GM10266 (cell line): ENCODE results near the gene PDILT.
A peak's percentile ranks its signal among the peaks of the same experiment; 100 is the strongest.

Experiments used
- DNase-seq: peaks from one replicate; pipeline ENCODE4 v3.0.0; 2012; ENCODE audit errors: extremely low spot score
- TF ChIP-seq, protein P1 (sequence below): IDR thresholded peaks from 2 replicates; pipeline ENCODE4 v1.5.1; 2012; ENCODE audit warnings: mild to moderate bottlenecking, low read depth; ENCODE audit not compliant: control insufficient read depth, insufficient read depth; ENCODE audit errors: missing control alignments

PDILT gene

DNA sequence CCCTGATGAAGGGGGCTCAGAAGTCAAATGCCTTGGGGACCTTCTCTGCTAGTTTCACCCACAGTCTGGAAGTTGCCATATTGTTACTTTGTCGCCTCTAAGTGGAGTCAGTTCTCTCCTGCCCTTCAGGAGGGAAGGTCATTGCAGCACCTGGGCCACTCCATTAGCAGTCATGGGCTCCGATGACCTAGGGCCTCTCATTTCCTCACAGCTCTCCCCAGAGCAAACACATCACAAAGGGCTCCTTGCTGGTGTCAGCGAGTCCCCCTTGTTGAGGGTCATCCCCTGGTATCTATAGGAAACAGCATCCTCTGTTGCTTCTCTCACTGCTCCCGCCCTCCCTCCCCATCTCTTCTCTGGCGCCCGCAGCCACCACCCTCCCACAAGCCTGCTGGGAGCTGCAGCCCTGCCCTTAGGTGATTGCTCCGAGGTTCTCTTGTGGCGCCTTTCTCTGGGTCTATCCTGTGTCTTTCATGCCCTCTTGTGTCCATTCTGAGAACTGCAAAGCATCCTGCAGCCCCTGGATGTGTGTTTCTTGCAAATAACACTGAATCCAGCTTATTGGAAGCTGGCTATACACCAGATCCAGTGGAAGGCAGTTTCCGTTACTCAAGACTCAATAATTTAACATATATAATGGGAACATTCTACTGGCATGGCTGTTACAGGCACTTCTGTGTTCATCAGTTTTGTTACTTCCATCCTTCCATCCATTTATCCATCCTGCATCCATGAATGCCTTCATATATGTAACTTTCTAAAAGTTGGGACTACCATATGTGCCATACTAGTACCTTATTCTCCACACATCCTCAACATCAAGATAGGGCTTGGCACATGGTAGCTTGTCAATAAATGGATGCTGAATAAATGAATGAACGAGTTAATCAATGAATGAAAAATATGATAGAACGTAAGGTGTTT lies 21.2 kb downstream of the PDILT start:
- TF ChIP-seq, protein P1, sequence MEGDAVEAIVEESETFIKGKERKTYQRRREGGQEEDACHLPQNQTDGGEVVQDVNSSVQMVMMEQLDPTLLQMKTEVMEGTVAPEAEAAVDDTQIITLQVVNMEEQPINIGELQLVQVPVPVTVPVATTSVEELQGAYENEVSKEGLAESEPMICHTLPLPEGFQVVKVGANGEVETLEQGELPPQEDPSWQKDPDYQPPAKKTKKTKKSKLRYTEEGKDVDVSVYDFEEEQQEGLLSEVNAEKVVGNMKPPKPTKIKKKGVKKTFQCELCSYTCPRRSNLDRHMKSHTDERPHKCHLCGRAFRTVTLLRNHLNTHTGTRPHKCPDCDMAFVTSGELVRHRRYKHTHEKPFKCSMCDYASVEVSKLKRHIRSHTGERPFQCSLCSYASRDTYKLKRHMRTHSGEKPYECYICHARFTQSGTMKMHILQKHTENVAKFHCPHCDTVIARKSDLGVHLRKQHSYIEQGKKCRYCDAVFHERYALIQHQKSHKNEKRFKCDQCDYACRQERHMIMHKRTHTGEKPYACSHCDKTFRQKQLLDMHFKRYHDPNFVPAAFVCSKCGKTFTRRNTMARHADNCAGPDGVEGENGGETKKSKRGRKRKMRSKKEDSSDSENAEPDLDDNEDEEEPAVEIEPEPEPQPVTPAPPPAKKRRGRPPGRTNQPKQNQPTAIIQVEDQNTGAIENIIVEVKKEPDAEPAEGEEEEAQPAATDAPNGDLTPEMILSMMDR = peak; percentile 81
- peak; percentile 53 for DNase-seq

DNA sequence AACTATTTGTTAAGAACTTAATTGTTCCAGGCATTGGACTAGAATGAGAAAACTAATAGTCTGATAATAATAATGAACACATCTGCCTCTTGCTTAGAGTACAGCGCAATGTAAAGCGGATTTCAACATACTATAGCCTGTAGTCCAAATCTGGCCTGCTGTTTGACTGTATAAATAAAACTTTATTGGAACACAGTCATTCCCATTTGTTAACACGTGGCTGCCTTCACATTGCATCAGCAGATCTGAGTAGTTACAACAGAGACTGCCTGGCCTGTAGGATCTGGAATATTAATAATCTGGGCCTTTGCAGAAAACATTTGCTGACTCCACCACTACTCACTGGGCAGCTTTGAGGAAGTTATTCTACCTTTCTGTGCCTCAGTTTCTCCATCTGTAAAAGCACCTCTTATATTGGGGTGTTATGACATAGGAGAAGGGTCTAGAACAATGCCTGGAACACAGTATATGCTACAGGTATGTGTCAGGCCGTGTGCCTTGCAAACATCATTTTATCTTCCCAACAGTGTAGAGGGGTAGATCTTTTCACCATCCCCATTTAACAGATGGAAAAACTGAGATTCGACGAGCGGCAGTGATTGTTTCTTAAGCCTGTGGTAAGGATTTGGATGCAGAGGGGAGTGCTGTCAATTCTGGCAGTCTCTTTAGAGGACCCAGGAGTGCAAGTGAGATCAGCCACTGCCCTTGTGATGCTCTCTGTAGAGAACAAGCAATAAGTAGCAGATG lies 22.2 kb downstream of the PDILT start:
- no peak for DNase-seq
- TF ChIP-seq, protein P1 = no peak

DNA sequence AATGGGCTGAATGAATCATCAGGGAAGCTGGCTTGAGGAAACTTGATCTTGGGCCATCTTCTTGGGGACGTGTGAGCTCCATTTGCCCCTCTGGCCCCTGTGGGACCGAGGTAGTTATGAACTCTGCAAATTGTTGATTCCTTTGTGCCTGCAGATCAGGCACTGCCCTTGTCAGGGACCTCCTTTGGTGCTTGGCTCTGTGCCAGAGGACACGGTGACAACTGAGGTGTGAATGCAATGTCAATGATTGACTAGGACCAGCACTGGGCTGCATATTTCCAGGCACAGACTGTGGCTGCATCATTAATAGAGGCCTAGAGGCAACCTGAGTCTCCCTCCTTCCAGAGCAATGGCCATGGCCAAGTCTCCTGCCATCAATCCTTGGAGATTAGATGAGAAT lies 23.8 kb downstream of the PDILT start:
- DNase-seq = no peak
- TF ChIP-seq, protein P1 = no peak

DNA sequence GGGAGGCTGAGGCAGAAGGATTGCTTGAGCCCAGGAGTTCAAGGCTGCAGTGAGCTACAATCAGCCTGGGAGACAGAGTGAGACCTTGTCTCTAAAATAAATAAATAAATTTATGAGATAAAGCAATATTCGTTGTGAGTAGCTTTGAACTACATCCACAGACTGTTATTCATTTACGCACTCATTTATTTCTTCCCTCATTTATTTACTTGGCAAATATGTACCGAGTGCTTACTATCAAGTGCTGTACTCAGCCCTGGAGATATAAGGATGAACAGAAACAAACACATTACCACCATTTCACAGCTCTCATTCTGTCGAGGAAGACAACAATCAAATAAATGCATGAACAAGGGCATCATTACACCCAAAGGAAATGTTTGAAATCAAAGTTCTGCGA lies 27.4 kb downstream of the PDILT start:
- TF ChIP-seq, protein P1 = no peak
- DNase-seq = no peak

DNA sequence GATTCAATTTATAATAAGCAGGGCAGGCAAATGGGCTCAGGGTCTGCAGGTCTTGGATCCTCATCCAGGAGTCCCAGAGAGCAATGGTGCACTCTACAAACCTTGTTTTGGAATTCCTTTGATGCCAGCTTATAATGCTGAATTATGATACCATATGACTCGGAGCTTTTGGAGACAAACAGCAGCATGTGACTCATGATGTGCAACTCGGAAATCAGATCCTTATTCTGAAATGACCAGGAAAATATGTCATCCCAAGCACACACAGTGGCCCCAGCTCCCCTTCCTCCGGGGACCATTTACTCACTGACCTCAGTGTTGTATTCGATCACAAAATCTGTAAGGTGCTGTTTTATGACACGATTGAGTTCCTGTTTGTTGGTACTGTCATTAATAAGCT lies 31.8 kb downstream of the PDILT start:
- TF ChIP-seq, protein P1 = no peak
- no peak for DNase-seq

DNA sequence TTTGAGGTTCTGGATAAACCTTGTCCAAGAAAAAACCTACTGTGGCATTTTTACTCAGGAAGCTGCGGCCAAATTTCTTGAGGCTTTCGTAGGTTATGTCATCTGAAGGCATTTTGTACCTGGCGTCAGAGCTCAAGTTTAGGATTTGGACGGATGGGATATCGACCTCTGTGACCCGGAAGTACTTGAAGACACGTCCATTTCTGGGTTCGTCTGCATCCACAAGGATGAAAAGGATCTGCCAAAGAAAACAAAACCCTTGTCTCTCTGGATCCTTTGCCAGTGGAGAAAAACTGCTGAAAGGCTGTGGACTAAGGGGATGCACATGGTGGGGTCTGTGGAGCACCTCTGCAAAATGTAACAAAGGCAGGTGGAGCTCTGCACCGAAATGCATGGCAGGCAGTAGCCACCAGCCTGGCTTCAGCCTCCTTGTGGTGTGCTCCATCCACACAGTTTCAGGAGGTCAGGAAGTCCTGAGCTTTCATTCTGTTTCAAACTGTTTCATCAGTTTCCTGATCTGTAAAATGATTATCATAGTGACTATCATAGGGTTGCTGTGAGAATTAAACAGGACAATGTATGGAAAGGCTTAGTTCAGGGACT lies 35.0 kb downstream of the PDILT start:
- no peak for DNase-seq
- TF ChIP-seq, protein P1 = no peak

DNA sequence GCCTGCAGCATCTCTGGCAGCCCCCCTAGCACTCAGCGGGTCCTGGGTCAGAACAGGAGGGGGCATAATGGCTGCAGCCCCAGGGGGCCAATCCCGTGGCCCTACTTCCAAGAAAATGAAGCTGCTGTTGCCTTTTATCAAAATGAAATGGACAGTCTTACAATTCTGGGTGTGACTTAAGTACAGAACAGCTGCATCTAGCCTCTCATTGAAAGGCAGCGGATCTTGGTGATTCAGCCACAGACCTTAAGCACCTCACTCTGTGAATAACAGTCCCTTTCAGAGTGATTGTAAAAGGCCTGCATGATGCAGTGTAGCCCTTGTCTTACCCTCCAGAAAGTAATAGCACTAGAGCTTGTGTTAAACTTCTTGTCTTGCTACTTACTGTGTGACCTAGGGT lies 40.5 kb downstream of the PDILT start:
- TF ChIP-seq, protein P1 = no peak
- DNase-seq = no peak
